Measurements from ENCODE around the gene ZSCAN5B. TPM values are rescaled to one million over a fixed set of nuclear protein-coding genes. Genes with fewer than 3 reads are reported as not detected.

The ZSCAN5B gene
- total RNA-seq, 1 experiment from 2014 or later: not detected

DNA sequence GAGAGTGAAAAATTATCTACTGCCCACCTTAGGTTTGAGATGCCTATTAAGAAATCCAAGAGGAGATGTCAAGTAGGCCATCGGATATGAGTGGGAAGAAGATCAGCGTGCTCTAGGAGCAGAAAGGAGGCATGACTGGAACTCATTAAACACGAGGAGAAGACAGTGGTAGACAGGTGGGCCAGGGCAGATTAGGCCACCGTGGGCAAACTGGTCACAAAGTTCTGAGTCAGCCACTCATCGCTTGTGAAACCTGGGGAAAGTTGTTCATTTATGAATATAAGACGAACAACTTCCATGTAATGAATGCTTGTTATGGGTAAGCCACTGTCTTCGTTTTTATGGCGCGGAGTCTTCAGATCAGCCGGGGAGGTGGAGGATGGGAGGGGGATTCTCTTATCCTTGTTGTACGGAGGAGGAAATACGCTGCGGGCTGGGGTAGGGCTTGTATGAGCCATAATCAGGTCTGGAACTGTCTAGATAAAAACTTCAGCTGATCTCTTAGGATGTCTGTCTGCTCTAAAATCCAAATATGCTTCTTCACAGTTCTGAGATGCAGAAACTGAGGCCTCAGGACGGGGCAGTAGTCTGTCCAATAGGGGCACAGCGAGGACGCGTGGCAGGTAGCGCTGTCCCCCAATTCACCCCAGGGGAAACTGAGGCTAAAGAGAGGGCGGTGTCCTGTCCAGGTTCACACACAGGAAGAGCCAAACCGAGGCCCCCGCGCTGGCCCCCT lies 57.6 kb downstream of the ZSCAN5B start:
- Histone ChIP-seq H3K4me3 (peak overlapping the region; percentile 61), H3K9me3 (no peaks in the 10 kb centered on the region), H3K36me3 (no peaks in the 10 kb centered on the region; the same call in 1 of the 2 replicates), H3K27me3 (no peaks in the 10 kb centered on the region)
- DNase-seq: no peak

Other genes starting within 250 kb of the ZSCAN5B start
- not detected in 2 replicates for gene NLRP8, start 250.0 kb downstream of the ZSCAN5B start, total RNA-seq (2014; rRNA removed; shearing (Covaris generic); ENCODE audit: low replicate concordance)
- gene NLRP5, start 211.0 kb downstream of the ZSCAN5B start, total RNA-seq (2014; rRNA removed; shearing (Covaris generic); ENCODE audit: low replicate concordance): not detected in 2 replicates
- 31.8 and 103 TPM in 2 replicates for gene ZNF787, start 76.5 kb downstream of the ZSCAN5B start, total RNA-seq (2014; rRNA removed; shearing (Covaris generic); ENCODE audit: low replicate concordance)
- 11.6 and 23.8 TPM in 2 replicates for gene ZNF444, start 56.5 kb downstream of the ZSCAN5B start, total RNA-seq (2014; rRNA removed; shearing (Covaris generic); ENCODE audit: low replicate concordance)
- gene GALP, start 21.8 kb downstream of the ZSCAN5B start, total RNA-seq (2014; rRNA removed; shearing (Covaris generic); ENCODE audit: low replicate concordance): not detected in 2 replicates
- gene ZSCAN5C, start 4.5 kb upstream of the ZSCAN5B start, total RNA-seq (2014; rRNA removed; shearing (Covaris generic); ENCODE audit: low replicate concordance): not detected in 2 replicates
- not detected in 2 replicates for gene EDDM13, start 75.0 kb upstream of the ZSCAN5B start, total RNA-seq (2014; rRNA removed; shearing (Covaris generic); ENCODE audit: low replicate concordance)
- 1.7 and 5.7 TPM in 2 replicates for gene ZSCAN5A, start 117.1 kb upstream of the ZSCAN5B start, total RNA-seq (2014; rRNA removed; shearing (Covaris generic); ENCODE audit: low replicate concordance)
- not detected in 2 replicates for gene ZNF582, start 195.8 kb upstream of the ZSCAN5B start, total RNA-seq (2014; rRNA removed; shearing (Covaris generic); ENCODE audit: low replicate concordance)
- gene ZNF583, start 206.5 kb upstream of the ZSCAN5B start, total RNA-seq (2014; rRNA removed; shearing (Covaris generic); ENCODE audit: low replicate concordance): 4.7 and 9.6 TPM in 2 replicates

Measured in MG63 (cell line).